ENCODE data around the gene DTX3L.
A peak's percentile ranks its signal among the peaks of the same experiment; 100 is the strongest.

DTX3L gene

DNA sequence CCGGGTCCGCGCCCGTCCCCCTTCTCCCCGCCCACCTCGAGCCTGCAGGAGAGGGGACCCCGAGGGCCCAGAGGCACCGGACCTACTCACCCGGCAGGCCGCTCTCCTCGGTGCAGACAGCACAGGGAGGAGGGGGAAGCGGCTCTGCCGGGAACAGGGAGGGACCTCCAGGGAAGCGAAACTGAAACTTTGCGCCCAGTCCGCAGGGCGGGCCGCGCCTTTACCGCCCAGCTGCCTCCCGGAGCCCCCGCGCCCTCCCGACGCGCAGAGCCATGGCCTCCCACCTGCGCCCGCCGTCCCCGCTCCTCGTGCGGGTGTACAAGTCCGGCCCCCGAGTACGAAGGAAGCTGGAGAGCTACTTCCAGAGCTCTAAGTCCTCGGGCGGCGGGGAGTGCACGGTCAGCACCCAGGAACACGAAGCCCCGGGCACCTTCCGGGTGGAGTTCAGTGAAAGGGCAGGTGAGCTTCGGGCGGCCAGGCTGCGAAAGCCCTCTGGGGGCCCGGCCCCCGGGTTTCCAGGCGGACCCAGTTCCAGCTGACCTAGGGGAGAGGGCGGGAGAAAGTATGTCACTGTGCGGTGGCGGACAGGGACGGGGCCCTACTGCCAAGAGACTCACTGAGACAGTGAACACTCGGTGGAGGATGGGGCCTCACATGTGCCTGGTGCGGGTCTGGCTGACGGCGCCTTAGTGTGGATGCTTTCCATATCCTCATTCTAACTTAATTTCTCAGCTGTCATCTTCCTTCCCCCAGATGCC, at the start of gene DTX3L, which contains the start of gene PARP9:
DTX3L (plus strand) TSS at position 184 of the 758 bp plus-strand sequence; CDS start at position 273, 89 bp downstream.
PARP9 (minus strand) TSS at position 146 of the 758 bp plus-strand sequence. CDS start 4,680 bp downstream, outside the sequence.
- peaks cover 20 to 25% of the 10 kb centered on the region in 2 donors for H3K4me1 ChIP-seq (ENCODE audit: control insufficient read depth in 1 of 2, insufficient read depth in 2 of 2, low read length in 2 of 2)
- H3K4me3 ChIP-seq (ENCODE audit: low read depth in 1 of 2, low read length in 2 of 2): peak within 1 kb of the TSS; percentile 73 to 94
- H3K9me3 ChIP-seq (ENCODE audit: control insufficient read depth in 1 of 2, low read length in 2 of 2): no peaks in the 10 kb centered on the region
- peak within 1 kb of the TSS; percentile 65 to 95 for H3K9ac ChIP-seq (ENCODE audit: low read depth in 1 of 2, low read length in 2 of 2)
- H3K27me3 ChIP-seq (ENCODE audit: control insufficient read depth in 1 of 2, insufficient read depth in 2 of 2, low read length in 2 of 2): no peaks in the 10 kb centered on the region
- peaks cover 4 to 35% of the 10 kb centered on the region in 2 donors for H3K36me3 ChIP-seq (ENCODE audit: control insufficient read depth in 1 of 2, insufficient read depth in 2 of 2, low read length in 2 of 2)
- peak within 1 kb of the TSS; percentile 94 for H3K27ac ChIP-seq (ENCODE audit: low read depth, low read length)

DNA sequence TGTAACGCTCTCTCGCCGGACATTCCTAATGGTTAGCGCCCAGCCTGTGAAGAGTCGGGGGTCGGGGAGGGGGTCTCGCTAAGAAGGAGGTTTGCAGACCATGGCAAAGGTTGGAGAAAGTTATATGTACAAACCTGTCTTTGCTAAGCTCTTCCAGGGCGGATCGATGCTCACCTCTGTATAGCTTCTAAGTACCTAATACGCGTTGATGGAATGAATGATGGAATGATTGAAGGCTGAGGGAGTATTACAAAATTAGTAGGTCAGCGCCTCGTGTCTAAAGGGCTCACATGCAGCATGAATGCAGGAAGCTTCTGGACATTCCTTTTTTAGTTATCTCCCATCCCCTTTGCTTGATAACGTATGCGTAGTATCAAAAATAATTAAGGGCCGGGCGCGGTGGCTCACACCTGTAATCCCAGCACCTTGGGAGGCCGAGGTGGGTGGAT, 49.1 kb upstream of the DTX3L start:
- Histone ChIP-seq H3K9ac (ENCODE audit: low read depth in 1 of 2, low read length in 2 of 2) (peak overlapping the region; percentile 67 to 68), H3K4me1 (ENCODE audit: control insufficient read depth in 1 of 2, insufficient read depth in 2 of 2, low read length in 2 of 2) (peaks cover 14 to 21% of the 10 kb centered on the region in 2 donors), H3K36me3 (ENCODE audit: control insufficient read depth in 1 of 2, insufficient read depth in 2 of 2, low read length in 2 of 2) (no peaks in the 10 kb centered on the region), H3K27ac (ENCODE audit: low read depth, low read length) (no peak overlapping the region), H3K9me3 (ENCODE audit: control insufficient read depth in 1 of 2, low read length in 2 of 2) (no peaks in the 10 kb centered on the region), H3K27me3 (ENCODE audit: control insufficient read depth in 1 of 2, insufficient read depth in 2 of 2, low read length in 2 of 2) (no peaks in the 10 kb centered on the region), H3K4me3 (ENCODE audit: low read depth in 1 of 2, low read length in 2 of 2) (peak overlapping the region; percentile 80 to 82)

DNA sequence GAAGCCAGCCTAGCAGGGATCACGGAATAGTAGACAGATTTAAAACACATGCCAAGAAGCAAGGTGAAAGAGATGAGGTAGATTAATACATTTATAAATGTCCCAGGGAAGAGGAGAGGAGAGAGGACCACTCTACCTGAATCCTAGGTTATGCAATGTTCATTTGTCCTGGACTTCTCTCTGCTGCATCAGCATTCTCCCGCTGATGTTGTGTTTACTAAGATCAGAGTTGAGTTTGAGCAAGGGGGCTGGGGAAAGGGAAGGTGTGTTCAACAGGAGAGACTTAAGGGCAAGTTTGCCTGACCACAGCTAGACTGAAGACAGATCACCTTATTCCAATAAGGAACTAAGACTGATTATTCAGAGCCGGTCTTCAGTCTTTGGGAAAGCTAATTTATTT, 48.3 kb upstream of the DTX3L start:
- no peaks in the 10 kb centered on the region for H3K36me3 ChIP-seq (ENCODE audit: control insufficient read depth in 1 of 2, insufficient read depth in 2 of 2, low read length in 2 of 2)

DNA sequence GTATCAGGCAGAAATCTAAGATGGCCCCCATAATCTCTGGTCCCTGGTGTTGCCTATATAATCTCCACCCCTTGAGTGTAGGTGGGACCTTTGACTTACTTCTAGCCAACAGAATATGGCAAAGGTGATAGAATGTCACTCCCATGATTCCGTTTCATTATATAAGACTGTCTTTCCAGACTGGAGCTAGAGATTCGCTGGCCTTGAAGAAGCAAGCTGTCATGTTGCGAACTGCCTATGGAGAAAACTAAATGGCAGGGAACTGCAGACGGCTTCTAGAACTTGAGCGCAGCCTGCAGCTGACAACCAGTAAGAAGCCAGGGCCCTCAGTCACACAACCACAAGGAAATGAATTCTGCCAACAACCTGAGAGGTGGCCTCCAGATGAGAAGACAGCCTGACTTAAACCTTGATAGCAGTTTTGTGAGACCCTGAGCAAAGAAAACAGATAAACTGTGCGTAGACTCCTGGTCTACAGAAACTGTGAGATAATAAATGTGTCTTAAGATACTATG, 47.2 kb upstream of the DTX3L start:
- Histone ChIP-seq H3K36me3 (ENCODE audit: control insufficient read depth in 1 of 2, insufficient read depth in 2 of 2, low read length in 2 of 2) (no peaks in the 10 kb centered on the region), H3K4me1 (ENCODE audit: control insufficient read depth in 1 of 2, insufficient read depth in 2 of 2, low read length in 2 of 2) (peaks cover 10 to 14% of the 10 kb centered on the region in 2 donors), H3K27ac (ENCODE audit: low read depth, low read length) (no peak overlapping the region), H3K9ac (ENCODE audit: low read depth in 1 of 2, low read length in 2 of 2) (no peak overlapping the region), H3K4me3 (ENCODE audit: low read depth in 1 of 2, low read length in 2 of 2) (no peak overlapping the region), H3K9me3 (ENCODE audit: control insufficient read depth in 1 of 2, low read length in 2 of 2) (no peaks in the 10 kb centered on the region), H3K27me3 (ENCODE audit: control insufficient read depth in 1 of 2, insufficient read depth in 2 of 2, low read length in 2 of 2) (no peaks in the 10 kb centered on the region)

More for the DNA sequence above, 48.3 kb upstream of the DTX3L start:
- H3K4me1 ChIP-seq (ENCODE audit: control insufficient read depth in 1 of 2, insufficient read depth in 2 of 2, low read length in 2 of 2): peaks cover 14 to 20% of the 10 kb centered on the region in 2 donors
- H3K4me3 ChIP-seq (ENCODE audit: low read depth in 1 of 2, low read length in 2 of 2): no peak overlapping the region
- no peak overlapping the region for H3K9ac ChIP-seq (ENCODE audit: low read depth in 1 of 2, low read length in 2 of 2)
- no peaks in the 10 kb centered on the region for H3K9me3 ChIP-seq (ENCODE audit: control insufficient read depth in 1 of 2, low read length in 2 of 2)
- no peaks in the 10 kb centered on the region for H3K27me3 ChIP-seq (ENCODE audit: control insufficient read depth in 1 of 2, insufficient read depth in 2 of 2, low read length in 2 of 2)
- H3K27ac ChIP-seq (ENCODE audit: low read depth, low read length): no peak overlapping the region

DNA sequence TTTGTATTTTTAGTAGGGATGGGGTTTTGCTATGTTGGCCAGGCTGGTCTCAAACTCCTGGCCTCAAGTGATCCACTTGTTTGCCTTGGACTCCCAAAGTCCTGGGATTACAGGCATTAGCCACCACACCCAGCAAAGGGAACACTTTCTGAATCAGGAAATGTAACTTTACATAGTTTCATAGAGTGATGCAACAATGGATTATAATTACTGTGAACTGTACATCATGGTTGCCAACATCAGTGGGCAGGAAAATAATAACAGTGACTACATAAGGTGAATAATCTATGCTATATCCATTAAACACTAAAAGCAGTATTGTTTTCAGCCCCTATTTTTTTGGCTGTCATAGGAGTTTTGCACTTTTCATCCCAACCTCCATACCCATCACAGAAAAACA, 44.4 kb upstream of the DTX3L start:
- Histone ChIP-seq H3K4me1 (ENCODE audit: control insufficient read depth in 1 of 2, insufficient read depth in 2 of 2, low read length in 2 of 2) (peaks cover 0 to 4% of the 10 kb centered on the region in 2 donors), H3K36me3 (ENCODE audit: control insufficient read depth in 1 of 2, insufficient read depth in 2 of 2, low read length in 2 of 2) (no peaks in the 10 kb centered on the region), H3K9ac (ENCODE audit: low read depth in 1 of 2, low read length in 2 of 2) (no peak overlapping the region), H3K27ac (ENCODE audit: low read depth, low read length) (no peak overlapping the region), H3K9me3 (ENCODE audit: control insufficient read depth in 1 of 2, low read length in 2 of 2) (no peaks in the 10 kb centered on the region), H3K27me3 (ENCODE audit: control insufficient read depth in 1 of 2, insufficient read depth in 2 of 2, low read length in 2 of 2) (no peaks in the 10 kb centered on the region), H3K4me3 (ENCODE audit: low read depth in 1 of 2, low read length in 2 of 2) (no peak overlapping the region)

- H3K36me3 ChIP-seq (ENCODE audit: control insufficient read depth in 1 of 2, insufficient read depth in 2 of 2, low read length in 2 of 2): no peaks in the 10 kb centered on the region
- H3K4me3 ChIP-seq (ENCODE audit: low read depth in 1 of 2, low read length in 2 of 2): no peak overlapping the region
- H3K27ac ChIP-seq (ENCODE audit: low read depth, low read length): no peak overlapping the region
- H3K27me3 ChIP-seq (ENCODE audit: control insufficient read depth in 1 of 2, insufficient read depth in 2 of 2, low read length in 2 of 2): no peaks in the 10 kb centered on the region
- no peaks in the 10 kb centered on the region for H3K9me3 ChIP-seq (ENCODE audit: control insufficient read depth in 1 of 2, low read length in 2 of 2)
- H3K9ac ChIP-seq (ENCODE audit: low read depth in 1 of 2, low read length in 2 of 2): no peak overlapping the region
- no peaks in the 10 kb centered on the region for H3K4me1 ChIP-seq (ENCODE audit: control insufficient read depth in 1 of 2, insufficient read depth in 2 of 2, low read length in 2 of 2)
These were observed 43.3 kb upstream of the DTX3L start for GRCh38 chr3:122520861-122521260.

- no peaks in the 10 kb centered on the region for H3K9me3 ChIP-seq (ENCODE audit: control insufficient read depth in 1 of 2, low read length in 2 of 2)
- no peaks in the 10 kb centered on the region for H3K4me1 ChIP-seq (ENCODE audit: control insufficient read depth in 1 of 2, insufficient read depth in 2 of 2, low read length in 2 of 2)
- peaks cover 4 to 12% of the 10 kb centered on the region in 2 donors for H3K36me3 ChIP-seq (ENCODE audit: control insufficient read depth in 1 of 2, insufficient read depth in 2 of 2, low read length in 2 of 2)
- no peak overlapping the region for H3K4me3 ChIP-seq (ENCODE audit: low read depth in 1 of 2, low read length in 2 of 2)
- H3K9ac ChIP-seq (ENCODE audit: low read depth in 1 of 2, low read length in 2 of 2): no peak overlapping the region
- no peaks in the 10 kb centered on the region for H3K27me3 ChIP-seq (ENCODE audit: control insufficient read depth in 1 of 2, insufficient read depth in 2 of 2, low read length in 2 of 2)
- H3K27ac ChIP-seq (ENCODE audit: low read depth, low read length): no peak overlapping the region
These were observed 40.8 kb upstream of the DTX3L start for GRCh38 chr3:122523317-122523716.

DNA sequence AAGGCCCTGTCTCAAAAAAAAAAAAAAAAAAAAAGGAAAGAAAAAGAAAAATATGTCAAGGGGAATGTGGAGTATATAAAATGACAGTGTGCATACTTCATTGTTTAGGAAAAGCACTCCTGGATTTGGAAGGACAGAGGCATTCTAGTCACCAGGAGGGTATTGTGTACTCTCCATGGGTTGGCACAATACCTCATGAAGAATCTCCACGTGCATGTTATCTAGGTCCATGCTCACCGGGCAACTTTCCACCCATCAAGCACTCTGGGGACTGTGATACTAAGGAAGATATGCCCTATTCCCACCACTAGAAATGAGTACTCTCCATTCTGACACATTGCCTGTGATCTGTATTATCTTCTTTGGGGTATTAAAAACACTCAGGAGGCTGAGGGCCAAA, 34.0 kb upstream of the DTX3L start:
- no peaks in the 10 kb centered on the region for H3K27me3 ChIP-seq (ENCODE audit: control insufficient read depth in 1 of 2, insufficient read depth in 2 of 2, low read length in 2 of 2)
- H3K36me3 ChIP-seq (ENCODE audit: control insufficient read depth in 1 of 2, insufficient read depth in 2 of 2, low read length in 2 of 2): peaks cover 41 to 50% of the 10 kb centered on the region in 2 donors
- H3K9ac ChIP-seq (ENCODE audit: low read depth in 1 of 2, low read length in 2 of 2): no peak overlapping the region
- H3K27ac ChIP-seq (ENCODE audit: low read depth, low read length): no peak overlapping the region
- H3K9me3 ChIP-seq (ENCODE audit: control insufficient read depth in 1 of 2, low read length in 2 of 2): no peaks in the 10 kb centered on the region
- H3K4me3 ChIP-seq (ENCODE audit: low read depth in 1 of 2, low read length in 2 of 2): no peak overlapping the region
- H3K4me1 ChIP-seq (ENCODE audit: control insufficient read depth in 1 of 2, insufficient read depth in 2 of 2, low read length in 2 of 2): no peaks in the 10 kb centered on the region

DNA sequence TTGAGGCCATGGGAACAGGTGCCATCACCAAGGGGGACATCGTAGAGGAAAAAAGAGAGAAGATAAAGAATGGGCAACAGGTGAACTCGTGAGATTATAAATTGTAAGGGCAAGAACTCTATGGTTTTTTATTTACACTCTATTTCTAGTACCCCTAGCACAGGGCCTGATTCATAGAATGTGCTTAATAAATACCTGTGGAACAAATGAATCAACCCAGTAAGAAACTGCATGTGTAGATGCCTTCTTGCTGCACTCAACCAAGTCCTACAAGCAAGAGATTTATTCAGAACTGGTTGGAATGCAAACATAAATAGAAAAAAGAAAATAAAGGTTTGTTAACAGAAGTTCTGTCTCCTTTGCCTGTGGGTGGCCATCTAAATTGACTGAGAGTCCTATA, 30.7 kb upstream of the DTX3L start:
- Histone ChIP-seq H3K9me3 (ENCODE audit: control insufficient read depth in 1 of 2, low read length in 2 of 2) (no peaks in the 10 kb centered on the region), H3K9ac (ENCODE audit: low read depth in 1 of 2, low read length in 2 of 2) (no peak overlapping the region), H3K36me3 (ENCODE audit: control insufficient read depth in 1 of 2, insufficient read depth in 2 of 2, low read length in 2 of 2) (peaks cover 54 to 58% of the 10 kb centered on the region in 2 donors), H3K4me3 (ENCODE audit: low read depth in 1 of 2, low read length in 2 of 2) (no peak overlapping the region), H3K27me3 (ENCODE audit: control insufficient read depth in 1 of 2, insufficient read depth in 2 of 2, low read length in 2 of 2) (no peaks in the 10 kb centered on the region), H3K4me1 (ENCODE audit: control insufficient read depth in 1 of 2, insufficient read depth in 2 of 2, low read length in 2 of 2) (no peaks in the 10 kb centered on the region), H3K27ac (ENCODE audit: low read depth, low read length) (no peak overlapping the region)

DNA sequence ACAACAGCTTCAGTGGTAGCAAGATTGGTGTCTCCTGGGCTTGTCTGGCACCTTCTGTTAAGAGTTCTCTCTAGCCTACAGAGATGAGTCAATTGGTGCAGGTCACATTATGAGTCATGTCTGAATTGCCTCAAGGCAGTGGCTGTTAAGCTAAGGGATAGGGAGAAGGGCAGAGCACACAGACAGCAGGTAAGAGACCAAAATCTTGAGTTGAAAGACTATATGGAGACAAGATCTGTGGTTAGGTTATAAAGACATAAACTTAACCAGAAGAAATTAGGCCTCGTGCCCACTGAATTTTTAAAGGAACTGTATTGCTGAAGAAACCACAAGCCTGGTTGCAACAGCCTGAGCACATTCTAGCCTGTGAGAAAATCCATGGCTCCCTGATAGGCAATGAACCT, 30.2 kb upstream of the DTX3L start:
- no peaks in the 10 kb centered on the region for H3K27me3 ChIP-seq (ENCODE audit: control insufficient read depth in 1 of 2, insufficient read depth in 2 of 2, low read length in 2 of 2)
- no peak overlapping the region for H3K9ac ChIP-seq (ENCODE audit: low read depth in 1 of 2, low read length in 2 of 2)
- no peak overlapping the region for H3K27ac ChIP-seq (ENCODE audit: low read depth, low read length)
- no peak overlapping the region for H3K4me3 ChIP-seq (ENCODE audit: low read depth in 1 of 2, low read length in 2 of 2)
- H3K36me3 ChIP-seq (ENCODE audit: control insufficient read depth in 1 of 2, insufficient read depth in 2 of 2, low read length in 2 of 2): peaks cover 53 to 60% of the 10 kb centered on the region in 2 donors
- H3K9me3 ChIP-seq (ENCODE audit: control insufficient read depth in 1 of 2, low read length in 2 of 2): no peaks in the 10 kb centered on the region
- no peaks in the 10 kb centered on the region for H3K4me1 ChIP-seq (ENCODE audit: control insufficient read depth in 1 of 2, insufficient read depth in 2 of 2, low read length in 2 of 2)

All from duodenal mucosa (tissue), 2 donors.